Mesothelial cell of epicardium (in vitro differentiated cells): ENCODE results near the gene NCDN. TPM values are rescaled to one million over a fixed set of nuclear protein-coding genes. Genes with fewer than 3 reads are reported as not detected.

Experiments used
- DNase-seq, 2 experiments: peaks; one replicate each; pipeline ENCODE4 v3.0.0; 2021; ENCODE audit warnings: low spot score in 2 of 2; ENCODE audit not compliant: unreplicated experiment in 2 of 2
- H3K27ac Mint-ChIP-seq: 2 replicates; pipeline ENCODE4 v1.8.0; 2021; ENCODE audit warnings: mixed read lengths
- H3K27me3 Mint-ChIP-seq: 2 replicates; pipeline ENCODE4 v1.8.0; 2021; ENCODE audit warnings: low read depth, mixed read lengths
- H3K36me3 Mint-ChIP-seq: 2 replicates; pipeline ENCODE4 v1.8.0; 2021; ENCODE audit warnings: mixed read lengths
- H3K4me1 Mint-ChIP-seq: 2 replicates; pipeline ENCODE4 v1.8.0; 2021; ENCODE audit warnings: mixed read lengths
- H3K4me3 Mint-ChIP-seq: 2 replicates; pipeline ENCODE4 v1.8.0; 2021; ENCODE audit warnings: mild to moderate bottlenecking, moderate library complexity, mixed read lengths
- H3K9me3 Mint-ChIP-seq: 2 replicates; pipeline ENCODE4 v1.8.0; 2021; ENCODE audit warnings: mixed read lengths
- CTCF ChIP-seq: fragments of 200-600 bp; sonication (generic); IDR thresholded peaks from one replicate; pipeline ENCODE4 v1.5.0; 2021; ENCODE audit warnings: antibody characterized with exemption; ENCODE audit not compliant: unreplicated experiment
- total RNA-seq: library from RNA; stranded (reverse); gene quantifications from 3 replicates; pipeline ENCODE4 v1.2.1, GENCODE V29; 2021

The NCDN gene
- total RNA-seq, 1 donor from 2014 or later, result 27.8 TPM

DNA sequence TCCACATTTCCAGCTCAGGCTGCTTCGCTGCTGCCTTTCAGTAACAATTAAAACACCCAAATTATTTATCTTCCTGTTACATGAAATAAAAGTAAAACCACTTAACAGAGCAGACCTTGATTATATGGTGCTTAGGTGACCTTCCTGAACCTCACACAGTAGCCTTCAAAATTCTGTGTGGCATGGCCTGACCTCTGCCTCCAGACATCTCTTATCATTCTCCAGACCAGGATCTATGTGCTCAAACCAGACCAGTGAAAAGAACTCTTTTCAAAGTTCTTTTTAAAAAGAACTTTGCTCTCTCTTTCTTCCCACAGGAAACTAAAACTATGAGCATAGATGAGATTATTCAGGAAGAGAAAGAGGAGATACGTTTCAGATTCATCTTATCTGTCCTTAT is 38.2 kb upstream of the NCDN start:
- no peak overlapping the region for H3K4me3 Mint-ChIP-seq
- no peak for DNase-seq
- H3K4me1 Mint-ChIP-seq, result peaks cover 16% of the 10 kb centered on the region
- H3K27me3 Mint-ChIP-seq, result no peaks in the 10 kb centered on the region
- peak overlapping the region; percentile 49 for H3K27ac Mint-ChIP-seq
- no peak for TF ChIP-seq CTCF
- H3K9me3 Mint-ChIP-seq, result peaks cover 41% of the 10 kb centered on the region
- peaks cover 40% of the 10 kb centered on the region for H3K36me3 Mint-ChIP-seq

DNA sequence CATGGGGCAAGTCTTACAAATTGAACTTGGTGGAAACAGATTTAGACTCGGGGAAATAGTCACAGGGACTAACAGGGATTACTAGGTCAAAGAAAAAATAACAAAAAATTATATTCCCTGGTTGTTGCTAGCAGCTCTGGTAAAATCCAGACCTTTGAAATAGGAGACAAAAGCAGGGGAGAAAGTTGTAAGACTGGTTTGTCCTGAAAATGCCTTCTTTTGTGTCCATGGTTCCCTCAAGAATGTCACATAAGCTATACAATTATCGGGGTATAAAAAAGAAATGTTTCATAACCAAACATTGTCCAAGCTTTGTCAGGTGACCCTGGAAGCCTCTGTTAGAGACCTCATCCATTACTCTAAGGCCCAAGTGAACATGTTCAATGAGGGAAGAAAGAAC is 33.5 kb upstream of the NCDN start:
- H3K27ac Mint-ChIP-seq, result peak overlapping the region; percentile 82
- no peak for TF ChIP-seq CTCF
- no peak for DNase-seq
- no peaks in the 10 kb centered on the region for H3K27me3 Mint-ChIP-seq
- H3K4me3 Mint-ChIP-seq, result no peak overlapping the region
- H3K4me1 Mint-ChIP-seq, result peaks cover 20% of the 10 kb centered on the region
- H3K9me3 Mint-ChIP-seq, result peaks cover 36% of the 10 kb centered on the region
- H3K36me3 Mint-ChIP-seq, result peaks cover 22% of the 10 kb centered on the region

DNA sequence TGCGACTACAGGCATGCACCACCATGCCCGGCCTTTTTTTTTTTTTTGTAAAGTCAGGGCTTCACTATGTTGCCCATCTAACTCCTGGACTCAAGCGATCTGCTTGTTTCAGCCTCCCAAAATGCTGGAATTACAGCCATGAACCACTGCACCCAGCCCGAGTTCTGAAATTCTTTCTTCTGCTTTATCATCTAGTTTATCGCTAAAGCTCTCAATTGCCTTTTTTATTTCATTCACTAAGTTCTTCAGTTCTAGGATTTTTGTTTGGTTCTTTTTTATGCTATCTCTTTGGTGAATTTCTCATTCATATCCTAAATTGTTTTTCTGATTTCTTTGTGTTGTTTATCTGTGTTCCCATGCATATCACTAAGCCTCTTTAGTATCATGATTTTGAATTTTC is 27.4 kb upstream of the NCDN start:
- no peak for TF ChIP-seq CTCF
- no peak for DNase-seq
- Mint-ChIP-seq H3K27me3 (no peaks in the 10 kb centered on the region), H3K36me3 (peaks cover 40% of the 10 kb centered on the region), H3K4me3 (no peak overlapping the region), H3K27ac (no peak overlapping the region), H3K4me1 (peaks cover 18% of the 10 kb centered on the region), H3K9me3 (peaks cover 49% of the 10 kb centered on the region)

GRCh38 chr1:35530946-35531345 is 26.7 kb upstream of the NCDN start:
- no peak overlapping the region for H3K27ac Mint-ChIP-seq
- no peak for DNase-seq
- peaks cover 40% of the 10 kb centered on the region for H3K36me3 Mint-ChIP-seq
- H3K9me3 Mint-ChIP-seq, result peaks cover 43% of the 10 kb centered on the region
- H3K27me3 Mint-ChIP-seq, result no peaks in the 10 kb centered on the region
- peaks cover 23% of the 10 kb centered on the region for H3K4me1 Mint-ChIP-seq
- TF ChIP-seq CTCF, result no peak
- no peak overlapping the region for H3K4me3 Mint-ChIP-seq

DNA sequence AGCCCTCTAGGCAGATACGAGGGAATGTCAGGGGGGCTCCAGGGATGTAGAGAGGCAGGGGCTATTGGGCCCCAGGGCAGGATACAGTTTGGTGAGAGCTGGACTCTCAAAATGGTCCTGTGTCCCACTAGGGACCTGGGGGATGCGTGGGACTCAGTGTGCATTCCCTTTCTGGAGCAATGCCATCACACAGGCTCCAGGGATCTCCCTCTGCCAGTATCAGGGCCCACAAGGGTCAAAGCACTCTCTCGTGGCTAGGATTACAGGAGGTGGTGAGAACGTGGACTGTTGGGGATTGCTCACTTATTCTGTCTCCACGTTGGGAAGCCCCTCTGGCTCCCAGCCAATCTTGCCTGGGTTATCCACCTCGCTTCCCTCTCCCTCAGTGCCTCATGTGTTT is 26.2 kb upstream of the NCDN start:
- no peak overlapping the region for H3K4me3 Mint-ChIP-seq
- no peaks in the 10 kb centered on the region for H3K27me3 Mint-ChIP-seq
- no peak for TF ChIP-seq CTCF
- H3K27ac Mint-ChIP-seq, result no peak overlapping the region
- peaks cover 27% of the 10 kb centered on the region for H3K4me1 Mint-ChIP-seq
- peaks cover 40% of the 10 kb centered on the region for H3K36me3 Mint-ChIP-seq
- peaks cover 43% of the 10 kb centered on the region for H3K9me3 Mint-ChIP-seq
- no peak for DNase-seq
